Stimulated activated effector memory CD8-positive, alpha-beta T cell treated with anti-CD3 and anti-CD28 coated beads, Interleukin-12 subunit alpha, Interleukin-12 subunit beta, amount 100 ng/mL, for 72 hours (primary cell): ENCODE data around the gene CHPF.

ENCODE experiments used
- ATAC-seq: fragments of 150-1000 bp; cut with Tn5 transposase; 2 replicates; pipeline ENCODE4 v1.10.0; 2021
- DNase-seq, 2 donors: peaks; one replicate each; pipeline ENCODE4 v3.0.0; 2021 to 2022; ENCODE audit warnings: low spot score in 2 of 2
- H3K27ac Mint-ChIP-seq: one replicate; pipeline ENCODE4 v1.8.0; 2022; ENCODE audit warnings: mild to moderate bottlenecking, mixed read lengths
- H3K36me3 Mint-ChIP-seq: one replicate; pipeline ENCODE4 v1.8.0; 2022; ENCODE audit warnings: mild to moderate bottlenecking, mixed read lengths
- H3K4me1 Mint-ChIP-seq: one replicate; pipeline ENCODE4 v1.8.0; 2022; ENCODE audit warnings: mixed read lengths
- H3K4me3 Mint-ChIP-seq: one replicate; pipeline ENCODE4 v1.8.0; 2022; ENCODE audit warnings: mild to moderate bottlenecking, mixed read lengths
- H3K9me3 Mint-ChIP-seq: one replicate; pipeline ENCODE4 v1.8.0; 2022; ENCODE audit warnings: mixed read lengths

CHPF gene

GRCh38 chr2:219543596-219544358 lies at the start of gene CHPF, which contains the start of gene TMEM198:
CHPF (minus strand) TSS chr2:219543809; CDS start chr2:219543538, 271 bp downstream.
TMEM198 (plus strand) TSS chr2:219544028; CDS start chr2:219544728, 700 bp downstream.
- H3K36me3 Mint-ChIP-seq, result peaks cover 29% of the 10 kb centered on the region
- DNase-seq, result peak; percentile 90 to 97
- H3K27ac Mint-ChIP-seq, result peak within 1 kb of the TSS; percentile 59
- ATAC-seq, result peak; percentile 85
- H3K4me3 Mint-ChIP-seq, result peak within 1 kb of the TSS; percentile 88
- H3K4me1 Mint-ChIP-seq, result peaks cover 29% of the 10 kb centered on the region
- H3K9me3 Mint-ChIP-seq, result no peaks in the 10 kb centered on the region

GRCh38 chr2:219593154-219593553 lies 49.5 kb upstream of the CHPF start:
- Mint-ChIP-seq H3K4me1 (peaks cover 8% of the 10 kb centered on the region), H3K27ac (no peak overlapping the region), H3K4me3 (no peak overlapping the region), H3K36me3 (peaks cover 9% of the 10 kb centered on the region), H3K9me3 (no peaks in the 10 kb centered on the region)
- ATAC-seq (no peak), DNase-seq (no peak)

GRCh38 chr2:219592736-219593135 lies 49.1 kb upstream of the CHPF start:
- ATAC-seq, result no peak
- H3K4me3 Mint-ChIP-seq, result no peak overlapping the region
- no peak overlapping the region for H3K27ac Mint-ChIP-seq
- DNase-seq, result no peak
- H3K4me1 Mint-ChIP-seq, result peaks cover 5% of the 10 kb centered on the region
- no peaks in the 10 kb centered on the region for H3K9me3 Mint-ChIP-seq
- H3K36me3 Mint-ChIP-seq, result peaks cover 5% of the 10 kb centered on the region

GRCh38 chr2:219591091-219591490 lies 47.5 kb upstream of the CHPF start:
- Mint-ChIP-seq H3K27ac (no peak overlapping the region), H3K4me1 (no peaks in the 10 kb centered on the region), H3K9me3 (no peaks in the 10 kb centered on the region), H3K36me3 (no peaks in the 10 kb centered on the region), H3K4me3 (no peak overlapping the region)
- DNase-seq (no peak), ATAC-seq (no peak)

GRCh38 chr2:219581346-219581745 lies 37.7 kb upstream of the CHPF start:
- DNase-seq (no peak), ATAC-seq (no peak)
- H3K4me3 Mint-ChIP-seq, result no peak overlapping the region
- no peaks in the 10 kb centered on the region for H3K36me3 Mint-ChIP-seq
- H3K27ac Mint-ChIP-seq, result no peak overlapping the region
- H3K4me1 Mint-ChIP-seq, result no peaks in the 10 kb centered on the region
- no peaks in the 10 kb centered on the region for H3K9me3 Mint-ChIP-seq

GRCh38 chr2:219578811-219579613 lies 35.4 kb upstream of the CHPF start:
- ATAC-seq (no peak), DNase-seq (no peak)
- H3K9me3 Mint-ChIP-seq, result no peaks in the 10 kb centered on the region
- no peak overlapping the region for H3K27ac Mint-ChIP-seq
- no peak overlapping the region for H3K4me3 Mint-ChIP-seq
- no peaks in the 10 kb centered on the region for H3K36me3 Mint-ChIP-seq
- no peaks in the 10 kb centered on the region for H3K4me1 Mint-ChIP-seq

- Mint-ChIP-seq H3K4me3 (no peak overlapping the region), H3K27ac (no peak overlapping the region), H3K9me3 (no peaks in the 10 kb centered on the region), H3K36me3 (no peaks in the 10 kb centered on the region), H3K4me1 (no peaks in the 10 kb centered on the region)
- peak; percentile 43 for ATAC-seq
- no peak for DNase-seq
Observed at GRCh38 chr2:219576505-219577388, 33.1 kb upstream of the CHPF start.

- no peak for ATAC-seq
- no peaks in the 10 kb centered on the region for H3K4me1 Mint-ChIP-seq
- H3K9me3 Mint-ChIP-seq, result no peaks in the 10 kb centered on the region
Observed at GRCh38 chr2:219575566-219576504, 32.2 kb upstream of the CHPF start.

GRCh38 chr2:219574484-219575311 lies 31.1 kb upstream of the CHPF start:
- Mint-ChIP-seq H3K4me1 (no peaks in the 10 kb centered on the region), H3K9me3 (no peaks in the 10 kb centered on the region), H3K36me3 (no peaks in the 10 kb centered on the region), H3K4me3 (no peak overlapping the region), H3K27ac (no peak overlapping the region)
- ATAC-seq (no peak), DNase-seq (no peak)

More at GRCh38 chr2:219575566-219576504, 32.2 kb upstream of the CHPF start:
- no peak overlapping the region for H3K27ac Mint-ChIP-seq
- DNase-seq, result no peak
- H3K36me3 Mint-ChIP-seq, result no peaks in the 10 kb centered on the region
- no peak overlapping the region for H3K4me3 Mint-ChIP-seq

- Mint-ChIP-seq H3K9me3 (no peaks in the 10 kb centered on the region), H3K4me3 (no peak overlapping the region), H3K4me1 (no peaks in the 10 kb centered on the region), H3K36me3 (no peaks in the 10 kb centered on the region), H3K27ac (no peak overlapping the region)
- ATAC-seq, result no peak
- DNase-seq, result no peak
Observed at GRCh38 chr2:219573166-219573565, 29.6 kb upstream of the CHPF start.

GRCh38 chr2:219572237-219573001 lies 28.8 kb upstream of the CHPF start, which contains the start of gene INHA:
INHA (plus strand) TSS chr2:219572310; CDS start chr2:219572375, 65 bp downstream.
- Mint-ChIP-seq H3K27ac (no peak within 1 kb of the TSS), H3K9me3 (no peaks in the 10 kb centered on the region)
- no peak for ATAC-seq

GRCh38 chr2:219571311-219572236 lies 28.0 kb upstream of the CHPF start, which contains the start of gene OBSL1:
OBSL1 (minus strand) TSS chr2:219571539; CDS start chr2:219571232, 307 bp downstream.
- ATAC-seq, result no peak
- no peak within 1 kb of the TSS for H3K27ac Mint-ChIP-seq

More at GRCh38 chr2:219572237-219573001, 28.8 kb upstream of the CHPF start, which contains the start of gene INHA:
- Mint-ChIP-seq H3K4me1 (no peaks in the 10 kb centered on the region), H3K36me3 (no peaks in the 10 kb centered on the region), H3K4me3 (peak within 1 kb of the TSS; percentile 42)
- no peak for DNase-seq

More at GRCh38 chr2:219571311-219572236, 28.0 kb upstream of the CHPF start, which contains the start of gene OBSL1:
- no peak for DNase-seq
- H3K4me1 Mint-ChIP-seq, result no peaks in the 10 kb centered on the region
- no peaks in the 10 kb centered on the region for H3K9me3 Mint-ChIP-seq
- peak within 1 kb of the TSS; percentile 42 for H3K4me3 Mint-ChIP-seq
- no peaks in the 10 kb centered on the region for H3K36me3 Mint-ChIP-seq
